22Rv1 (cell line): Measurements from ENCODE around the gene LOC128125822.

ENCODE experiments used
- ZFX ChIP-seq: fragments of 450-650 bp; IDR thresholded peaks from 2 replicates; pipeline ENCODE4 v1.6.1; 2017; ENCODE audit warnings: antibody characterized with exemption, borderline replicate concordance
- TF ChIP-seq, protein P1 (sequence below): fragments of 450-650 bp; IDR thresholded peaks from 2 replicates; pipeline ENCODE4 v1.5.1; 2017; ENCODE audit warnings: mild to moderate bottlenecking

DNA sequence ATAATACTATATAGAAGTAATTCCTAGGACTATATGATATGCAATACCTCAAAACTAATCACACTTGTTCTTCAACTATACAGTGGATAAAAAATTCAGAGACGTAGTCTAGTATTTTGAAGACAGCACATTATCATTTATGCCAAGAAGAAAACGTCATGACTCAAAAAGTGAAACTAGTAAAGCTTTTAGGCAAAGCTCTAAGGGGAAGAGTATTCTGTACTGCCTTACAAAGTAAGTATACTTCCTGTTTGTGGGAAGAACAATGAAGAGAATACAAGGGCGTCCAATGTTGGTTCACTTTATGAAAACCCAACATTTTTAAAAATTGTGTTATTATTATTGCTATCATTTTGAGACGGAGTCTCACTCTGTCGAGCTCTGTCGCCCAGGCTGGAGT is 27.9 kb downstream of the LOC128125822 start:
- TF ChIP-seq, protein P1, sequence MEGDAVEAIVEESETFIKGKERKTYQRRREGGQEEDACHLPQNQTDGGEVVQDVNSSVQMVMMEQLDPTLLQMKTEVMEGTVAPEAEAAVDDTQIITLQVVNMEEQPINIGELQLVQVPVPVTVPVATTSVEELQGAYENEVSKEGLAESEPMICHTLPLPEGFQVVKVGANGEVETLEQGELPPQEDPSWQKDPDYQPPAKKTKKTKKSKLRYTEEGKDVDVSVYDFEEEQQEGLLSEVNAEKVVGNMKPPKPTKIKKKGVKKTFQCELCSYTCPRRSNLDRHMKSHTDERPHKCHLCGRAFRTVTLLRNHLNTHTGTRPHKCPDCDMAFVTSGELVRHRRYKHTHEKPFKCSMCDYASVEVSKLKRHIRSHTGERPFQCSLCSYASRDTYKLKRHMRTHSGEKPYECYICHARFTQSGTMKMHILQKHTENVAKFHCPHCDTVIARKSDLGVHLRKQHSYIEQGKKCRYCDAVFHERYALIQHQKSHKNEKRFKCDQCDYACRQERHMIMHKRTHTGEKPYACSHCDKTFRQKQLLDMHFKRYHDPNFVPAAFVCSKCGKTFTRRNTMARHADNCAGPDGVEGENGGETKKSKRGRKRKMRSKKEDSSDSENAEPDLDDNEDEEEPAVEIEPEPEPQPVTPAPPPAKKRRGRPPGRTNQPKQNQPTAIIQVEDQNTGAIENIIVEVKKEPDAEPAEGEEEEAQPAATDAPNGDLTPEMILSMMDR: no peak
- no peak for TF ChIP-seq ZFX
